Measurements from ENCODE around the gene TANGO6. TPM values are rescaled to one million over a fixed set of nuclear protein-coding genes. Genes with fewer than 3 reads are reported as not detected.

TANGO6 gene
- total RNA-seq, 1 experiment from 2014 or later, result 18.0 TPM

GRCh38 chr16:68936736-68937631, 93.7 kb downstream of the TANGO6 start:
- CTCF ChIA-PET, result interaction anchor here (0.6 kb wide), 1 partner anchor 65 kb away, joined by 3 read pairs; no protein-coding TSS in a partner anchor
- no peaks in the 10 kb centered on the region for H3K36me3 ChIP-seq (ENCODE audit: insufficient read depth, low read length, poor library complexity, severe bottlenecking)
- peak; percentile 28 for DNase-seq (ENCODE audit: low spot score)
- no peaks in the 10 kb centered on the region for H3K27me3 ChIP-seq (replicated peaks; ENCODE audit: insufficient read depth, low read depth, low read length, poor library complexity)
- H3K4me1 ChIP-seq (ENCODE audit: insufficient read depth, low read length, poor library complexity, severe bottlenecking), result peaks cover 12% of the 10 kb centered on the region
- BruUV-seq (replicated peaks), result no TSS peak
- intact Hi-C loops (cut with micrococcal nuclease; ENCODE audit: unreplicated experiment), result no loop called here
- no peak for TF ChIP-seq CTCF (conservative IDR thresholded peaks at IDR 0.05; ENCODE audit: low read depth, low read length)
- TF ChIP-seq EZH2 (IDR thresholded peaks at IDR 0.05; ENCODE audit: borderline replicate concordance, low read depth, low read length, poor library complexity, severe bottlenecking), result no peak
- peak overlapping the region; percentile 49 for H3K27ac ChIP-seq (ENCODE audit: low read depth, low read length, poor library complexity, severe bottlenecking)
- POLR2A ChIA-PET (ENCODE audit: low non-redundant PET), result no interaction called here
- no peak overlapping the region for H3K4me3 ChIP-seq (ENCODE audit: low read depth, low read length, poor library complexity, severe bottlenecking)
- no peaks in the 10 kb centered on the region for H3K9me3 ChIP-seq (ENCODE audit: low read depth, low read length, poor library complexity, severe bottlenecking)

GRCh38 chr16:68939692-68940320, 96.5 kb downstream of the TANGO6 start:
- Histone ChIP-seq H3K27me3 (replicated peaks; ENCODE audit: insufficient read depth, low read depth, low read length, poor library complexity) (no peaks in the 10 kb centered on the region), H3K4me3 (ENCODE audit: low read depth, low read length, poor library complexity, severe bottlenecking) (no peak overlapping the region), H3K27ac (ENCODE audit: low read depth, low read length, poor library complexity, severe bottlenecking) (no peak overlapping the region), H3K9me3 (ENCODE audit: low read depth, low read length, poor library complexity, severe bottlenecking) (no peaks in the 10 kb centered on the region), H3K36me3 (ENCODE audit: insufficient read depth, low read length, poor library complexity, severe bottlenecking) (no peaks in the 10 kb centered on the region), H3K4me1 (ENCODE audit: insufficient read depth, low read length, poor library complexity, severe bottlenecking) (peaks cover 12% of the 10 kb centered on the region)
- intact Hi-C loops (cut with micrococcal nuclease; ENCODE audit: unreplicated experiment), result no loop called here
- DNase-seq (ENCODE audit: low spot score), result no peak
- ChIA-PET POLR2A (ENCODE audit: low non-redundant PET) (no interaction called here), CTCF (no interaction called here)
- BruUV-seq (replicated peaks), result no TSS peak
- TF ChIP-seq CTCF (conservative IDR thresholded peaks at IDR 0.05; ENCODE audit: low read depth, low read length), result no peak

- ChIA-PET POLR2A (ENCODE audit: low non-redundant PET) (no interaction called here), CTCF (no interaction called here)
- no peak overlapping the region for H3K27ac ChIP-seq (ENCODE audit: low read depth, low read length, poor library complexity, severe bottlenecking)
- TF ChIP-seq EZH2 (IDR thresholded peaks at IDR 0.05; ENCODE audit: borderline replicate concordance, low read depth, low read length, poor library complexity, severe bottlenecking) (no peak), CTCF (conservative IDR thresholded peaks at IDR 0.05; ENCODE audit: low read depth, low read length) (no peak)
- H3K27me3 ChIP-seq (replicated peaks; ENCODE audit: insufficient read depth, low read depth, low read length, poor library complexity), result no peaks in the 10 kb centered on the region
- intact Hi-C loops (cut with micrococcal nuclease; ENCODE audit: unreplicated experiment), result no loop called here
- H3K9me3 ChIP-seq (ENCODE audit: low read depth, low read length, poor library complexity, severe bottlenecking), result no peaks in the 10 kb centered on the region
- no peak overlapping the region for H3K4me3 ChIP-seq (ENCODE audit: low read depth, low read length, poor library complexity, severe bottlenecking)
- H3K36me3 ChIP-seq (ENCODE audit: insufficient read depth, low read length, poor library complexity, severe bottlenecking), result no peaks in the 10 kb centered on the region
- no TSS peak for BruUV-seq (replicated peaks)
- H3K4me1 ChIP-seq (ENCODE audit: insufficient read depth, low read length, poor library complexity, severe bottlenecking), result peaks cover 12% of the 10 kb centered on the region
- no peak for DNase-seq (ENCODE audit: low spot score)
Observed at GRCh38 chr16:68940816-68941215, 97.5 kb downstream of the TANGO6 start.
